Measurements from ENCODE around the gene CCDC110. TPM values are rescaled to one million over a fixed set of nuclear protein-coding genes. Genes with fewer than 3 reads are reported as not detected.

The CCDC110 gene
- total and polyA plus RNA-seq, 11 donors: 0.19 to 2.6 (median 0.98) TPM

DNA sequence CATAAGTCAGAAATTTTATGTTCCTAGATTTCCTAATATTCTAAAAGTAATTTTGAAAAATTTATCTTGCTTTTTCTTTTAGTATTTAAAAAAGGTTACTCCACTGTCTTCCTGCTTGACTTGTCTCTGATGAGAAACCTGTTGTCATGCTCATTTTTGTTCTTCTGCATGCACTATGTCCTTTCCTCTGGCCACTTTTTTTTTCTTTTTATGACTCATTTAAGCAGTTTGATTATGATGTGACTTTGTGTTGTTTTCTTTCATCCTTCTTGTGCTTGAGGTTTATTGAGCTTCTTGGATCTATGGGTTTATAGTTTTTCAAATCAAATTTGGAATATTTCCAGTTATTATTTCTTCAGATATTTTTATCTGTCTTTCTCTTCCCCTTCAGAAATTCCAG, 33.7 kb downstream of the CCDC110 start:
- TF ChIP-seq, protein P1, sequence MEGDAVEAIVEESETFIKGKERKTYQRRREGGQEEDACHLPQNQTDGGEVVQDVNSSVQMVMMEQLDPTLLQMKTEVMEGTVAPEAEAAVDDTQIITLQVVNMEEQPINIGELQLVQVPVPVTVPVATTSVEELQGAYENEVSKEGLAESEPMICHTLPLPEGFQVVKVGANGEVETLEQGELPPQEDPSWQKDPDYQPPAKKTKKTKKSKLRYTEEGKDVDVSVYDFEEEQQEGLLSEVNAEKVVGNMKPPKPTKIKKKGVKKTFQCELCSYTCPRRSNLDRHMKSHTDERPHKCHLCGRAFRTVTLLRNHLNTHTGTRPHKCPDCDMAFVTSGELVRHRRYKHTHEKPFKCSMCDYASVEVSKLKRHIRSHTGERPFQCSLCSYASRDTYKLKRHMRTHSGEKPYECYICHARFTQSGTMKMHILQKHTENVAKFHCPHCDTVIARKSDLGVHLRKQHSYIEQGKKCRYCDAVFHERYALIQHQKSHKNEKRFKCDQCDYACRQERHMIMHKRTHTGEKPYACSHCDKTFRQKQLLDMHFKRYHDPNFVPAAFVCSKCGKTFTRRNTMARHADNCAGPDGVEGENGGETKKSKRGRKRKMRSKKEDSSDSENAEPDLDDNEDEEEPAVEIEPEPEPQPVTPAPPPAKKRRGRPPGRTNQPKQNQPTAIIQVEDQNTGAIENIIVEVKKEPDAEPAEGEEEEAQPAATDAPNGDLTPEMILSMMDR (IDR thresholded peaks at IDR 0.05): no peak
- no peak for TF ChIP-seq POLR2A (IDR thresholded peaks at IDR 0.05)
- Histone ChIP-seq H3K36me3 (no peaks in the 10 kb centered on the region), H3K4me1 (no peaks in the 10 kb centered on the region), H3K4me3 (no peak overlapping the region), H3K27ac (no peak overlapping the region), H3K27me3 (no peaks in the 10 kb centered on the region), H3K9me3 (no peaks in the 10 kb centered on the region)
- intact Hi-C loops (cut with DNase I): no loop called here
- no peak for ATAC-seq
- no peak for DNase-seq

DNA sequence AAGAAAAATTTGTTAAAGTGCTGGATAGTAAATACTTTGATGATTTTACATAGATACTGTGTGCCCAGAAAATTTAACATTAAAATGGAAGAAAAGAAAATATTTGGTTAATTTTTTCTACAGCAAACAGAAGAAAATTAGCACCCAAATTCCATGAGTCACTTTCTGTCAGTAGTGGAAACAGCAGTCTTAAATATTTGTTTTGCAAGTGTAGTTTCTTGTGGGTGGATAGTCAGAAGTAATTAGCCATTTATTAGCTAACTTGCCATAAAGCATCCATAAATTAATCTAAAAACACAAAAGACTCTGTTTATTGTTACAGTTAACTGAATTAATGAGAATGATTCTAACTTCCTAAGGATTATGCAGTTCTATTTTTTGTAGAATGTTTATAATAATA, 36.1 kb downstream of the CCDC110 start:
- Histone ChIP-seq H3K27me3 (no peaks in the 10 kb centered on the region), H3K27ac (no peak overlapping the region), H3K9me3 (no peaks in the 10 kb centered on the region), H3K36me3 (no peaks in the 10 kb centered on the region), H3K4me3 (no peak overlapping the region), H3K4me1 (no peaks in the 10 kb centered on the region)
- no peak for ATAC-seq
- intact Hi-C loops (cut with DNase I): no loop called here
- no peak for TF ChIP-seq POLR2A (IDR thresholded peaks at IDR 0.05)
- TF ChIP-seq, protein P1 (IDR thresholded peaks at IDR 0.05): no peak
- DNase-seq: no peak

DNA sequence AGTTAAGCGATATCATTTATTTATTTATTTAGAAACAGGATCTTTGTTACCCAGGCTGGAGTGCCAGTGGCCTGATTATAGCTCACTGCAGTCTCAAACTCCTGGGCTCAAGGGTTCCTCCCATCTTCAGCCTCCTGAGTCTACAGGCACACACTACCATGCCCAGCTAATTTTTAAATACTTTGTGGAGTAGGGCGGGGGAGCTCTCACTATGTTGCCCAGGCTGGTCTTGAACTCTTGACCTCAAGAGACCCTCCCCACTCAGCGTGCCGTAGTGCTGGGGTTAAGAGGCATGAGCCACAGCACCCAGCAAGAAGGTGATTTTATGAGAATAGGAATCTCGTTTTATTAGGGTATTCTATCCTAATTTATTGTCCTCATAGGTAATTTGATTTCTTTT, 41.9 kb downstream of the CCDC110 start:
- TF ChIP-seq POLR2A (IDR thresholded peaks at IDR 0.05): no peak
- TF ChIP-seq, protein P1 (IDR thresholded peaks at IDR 0.05): no peak
- no peak overlapping the region for H3K27ac ChIP-seq
- H3K9me3 ChIP-seq: no peaks in the 10 kb centered on the region
- peaks cover 0 to 10% (median 4%) of the 10 kb centered on the region in 12 donors for H3K4me1 ChIP-seq
- no peaks in the 10 kb centered on the region for H3K27me3 ChIP-seq
- intact Hi-C loops (cut with DNase I): loop anchor here in 7 of 10 donors (5.0 to 10.0 kb wide), 4 partner anchors 38 to 168 kb away; partner anchors contain the start of gene CCDC110 (in 1 of the 7)
- DNase-seq: no peak
- no peaks in the 10 kb centered on the region for H3K36me3 ChIP-seq
- H3K4me3 ChIP-seq: no peak overlapping the region
- 60 to 79% (median 66%) methylated on average over 5 of the region's 5 CpGs for WGBS, 4 donors
- ATAC-seq: no peak

DNA sequence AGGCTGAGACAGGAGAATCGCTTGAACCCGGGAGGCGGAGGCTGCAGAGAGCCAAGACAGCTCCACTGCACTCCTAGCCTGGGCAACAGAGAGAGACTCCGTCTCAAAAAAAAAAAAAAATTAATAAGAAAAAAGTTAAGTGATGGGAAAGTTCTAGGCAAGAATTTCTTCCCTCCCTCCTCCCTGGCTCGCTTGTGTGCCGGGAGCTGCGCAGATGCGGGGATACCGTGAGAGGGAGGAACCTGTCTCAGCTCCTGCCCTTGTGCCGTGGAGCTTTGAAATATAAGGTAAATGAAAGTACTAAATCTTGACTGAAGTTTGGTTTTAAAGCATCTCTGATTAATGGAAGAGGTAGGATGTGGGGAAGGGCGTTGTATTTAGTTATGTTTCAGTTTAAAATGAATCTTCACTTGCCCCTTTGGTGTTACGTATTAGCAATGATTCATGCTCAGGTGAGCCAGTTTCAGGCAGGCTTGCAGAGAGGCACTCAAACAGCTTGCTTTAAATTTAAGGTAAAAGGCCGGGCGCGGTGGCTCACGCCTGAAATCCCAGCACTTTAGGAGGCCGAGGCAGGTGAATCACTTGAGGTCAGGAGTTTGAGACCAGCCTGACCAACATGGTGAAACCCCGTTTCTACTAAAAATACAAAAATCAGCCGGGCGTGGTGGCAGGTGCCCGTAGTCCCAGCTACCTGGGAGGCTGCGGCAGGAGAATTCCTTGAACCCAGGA, 44.4 kb downstream of the CCDC110 start:
- Histone ChIP-seq H3K4me3 (no peak overlapping the region), H3K27ac (no peak overlapping the region), H3K4me1 (peaks cover 0 to 32% (median 25%) of the 10 kb centered on the region in 12 donors), H3K36me3 (peaks cover 0 to 2% (median 0%) of the 10 kb centered on the region in 9 donors), H3K9me3 (no peaks in the 10 kb centered on the region), H3K27me3 (no peaks in the 10 kb centered on the region)
- intact Hi-C loops (cut with DNase I): loop anchor here in 6 of 10 donors (2.0 to 10.0 kb wide), 5 partner anchors 40 to 170 kb away; partner anchors contain the start of gene CCDC110 (in 1 of the 6)
- WGBS, 4 donors: 90 to 92% (median 92%) methylated on average over 22 of the region's 22 CpGs
- TF ChIP-seq, protein P1 (IDR thresholded peaks at IDR 0.05): no peak
- no peak for TF ChIP-seq POLR2A (IDR thresholded peaks at IDR 0.05)
- ATAC-seq (no peak), DNase-seq (no peak)

Measured in heart left ventricle (tissue), 16 donors.